HG03175 (cell line): ENCODE results near the gene SEZ6L.

Experiments
- ATAC-seq: cut with Tn5 transposase; IDR thresholded peaks from one replicate; pipeline ENCODE4 v1.9.1; 2021; ENCODE audit warnings: mild to moderate bottlenecking, moderate library complexity; ENCODE audit not compliant: unreplicated experiment

The SEZ6L gene

GRCh38 chr22:26328221-26328620, 159.0 kb downstream of the SEZ6L start:
- ATAC-seq: no peak

- no peak for ATAC-seq
Measured at GRCh38 chr22:26330971-26331625, 161.8 kb downstream of the SEZ6L start.

GRCh38 chr22:26333088-26333800, 164.0 kb downstream of the SEZ6L start:
- no peak for ATAC-seq

GRCh38 chr22:26334232-26334631, 165.0 kb downstream of the SEZ6L start:
- no peak for ATAC-seq

GRCh38 chr22:26336773-26337172, 167.5 kb downstream of the SEZ6L start:
- ATAC-seq: no peak

GRCh38 chr22:26339755-26340154, 170.5 kb downstream of the SEZ6L start:
- no peak for ATAC-seq

GRCh38 chr22:26342745-26343410, 173.6 kb downstream of the SEZ6L start:
- no peak for ATAC-seq

- no peak for ATAC-seq
Measured at GRCh38 chr22:26345496-26345895, 176.2 kb downstream of the SEZ6L start.

GRCh38 chr22:26348810-26349526, 179.7 kb downstream of the SEZ6L start:
- ATAC-seq: no peak

GRCh38 chr22:26354707-26355106, 185.4 kb downstream of the SEZ6L start:
- no peak for ATAC-seq

GRCh38 chr22:26357281-26357680, 188.0 kb downstream of the SEZ6L start:
- no peak for ATAC-seq

- ATAC-seq: no peak
Measured at GRCh38 chr22:26357813-26358212, 188.6 kb downstream of the SEZ6L start.

GRCh38 chr22:26359156-26359555, 189.9 kb downstream of the SEZ6L start:
- ATAC-seq: no peak

- no peak for ATAC-seq
Measured at GRCh38 chr22:26360169-26360885, 191.1 kb downstream of the SEZ6L start.

GRCh38 chr22:26362471-26362870, 193.2 kb downstream of the SEZ6L start:
- no peak for ATAC-seq

GRCh38 chr22:26364066-26365015, 195.1 kb downstream of the SEZ6L start:
- peak; percentile 60 for ATAC-seq

GRCh38 chr22:26367402-26368245, 198.4 kb downstream of the SEZ6L start:
- ATAC-seq: no peak

- no peak for ATAC-seq
Measured at GRCh38 chr22:26372890-26373289, 203.6 kb downstream of the SEZ6L start.
